IMR-90 (cell line): Measurements from ENCODE around the gene SLC16A14. TPM values are rescaled to one million over a fixed set of nuclear protein-coding genes. Genes with fewer than 3 reads are reported as not detected.

Experiments
- ATAC-seq: fragments of 200-7000 bp; cut with Tn5 transposase; 2 replicates; pipeline ENCODE4 v1.9.1; 2020; ENCODE audit warnings: low read depth, mild to moderate bottlenecking, moderate library complexity
- BruUV-seq: library from RNA; stranded (reverse); fragments of 400-500 nt; replicated peaks from 2 replicates; lab custom pipeline; 2021; lab: Mats Ljungman, UMichigan
- CTCF ChIA-PET: fragments of 300-600 bp; formaldehyde crosslinking; extraction: SDS; loops from one replicate; lab custom pipeline; 2021; ENCODE audit warnings: antibody characterized with exemption; lab: Yijun Ruan, JAX
- POLR2A ChIA-PET: fragments of 300-600 bp; sonication (Branson Sonifier 250); formaldehyde crosslinking; loops from one replicate; lab custom pipeline; 2022; ENCODE audit warnings: antibody characterized with exemption; ENCODE audit not compliant: unreplicated experiment; lab: Charles Lee
- DNase-seq: peaks from one replicate; pipeline ENCODE4 v3.0.0; 2013
- H2AFZ ChIP-seq: replicated peaks from 2 replicates; pipeline ENCODE3; 2013; ENCODE audit warnings: low read length, mild to moderate bottlenecking; ENCODE audit not compliant: poor library complexity
- H2AK5ac ChIP-seq: 2 replicates; pipeline ENCODE4 v1.6.1; 2013; ENCODE audit warnings: low read depth, low read length, inconsistent platforms
- H2AK9ac ChIP-seq: replicated peaks from 2 replicates; pipeline ENCODE3; 2013; ENCODE audit warnings: mild to moderate bottlenecking, low read depth, low read length, moderate library complexity; ENCODE audit not compliant: poor library complexity
- H2BK120ac ChIP-seq: 2 replicates; pipeline ENCODE4 v1.6.1; 2013; ENCODE audit warnings: low read depth, low read length, inconsistent platforms
- H2BK15ac ChIP-seq: 3 replicates; pipeline ENCODE4 v1.6.1; 2013; ENCODE audit warnings: low read depth, low read length, inconsistent platforms
- H2BK20ac ChIP-seq: 2 replicates; pipeline ENCODE4 v1.6.1; 2013; ENCODE audit warnings: low read depth, mild to moderate bottlenecking, inconsistent platforms, low read length, moderate library complexity
- H2BK5ac ChIP-seq: 2 replicates; pipeline ENCODE4 v1.6.1; 2013; ENCODE audit warnings: mild to moderate bottlenecking, low read depth, low read length, inconsistent platforms; ENCODE audit not compliant: poor library complexity, severe bottlenecking
- H3K14ac ChIP-seq: replicated peaks from 2 replicates; pipeline ENCODE4 v1.6.1; 2013; ENCODE audit warnings: low read depth, low read length, inconsistent platforms
- H3K18ac ChIP-seq: 2 replicates; pipeline ENCODE4 v1.6.1; 2013; ENCODE audit warnings: low read depth, low read length, control low read depth
- H3K23ac ChIP-seq: 2 replicates; pipeline ENCODE4 v1.6.1; 2013; ENCODE audit warnings: low read depth, low read length, inconsistent platforms
- H3K27ac ChIP-seq: 2 replicates; pipeline ENCODE4 v1.5.1; 2013; ENCODE audit warnings: mild to moderate bottlenecking, control low read depth, low read length; ENCODE audit not compliant: insufficient read depth
- H3K27me3 ChIP-seq: 2 replicates; pipeline ENCODE4 v1.6.1; 2013; ENCODE audit warnings: low read length; ENCODE audit not compliant: control insufficient read depth, insufficient read depth
- H3K36me3 ChIP-seq: 2 replicates; pipeline ENCODE4 v1.6.1; 2013; ENCODE audit warnings: low read length, mixed read lengths; ENCODE audit not compliant: control insufficient read depth, insufficient read depth
- H3K4ac ChIP-seq: 2 replicates; pipeline ENCODE4 v1.6.1; 2013; ENCODE audit warnings: low read depth, low read length, inconsistent platforms
- H3K4me1 ChIP-seq: 2 replicates; pipeline ENCODE4 v1.6.1; 2013; ENCODE audit warnings: low read length, mixed read lengths; ENCODE audit not compliant: control insufficient read depth, insufficient read depth
- H3K4me2 ChIP-seq: 2 replicates; pipeline ENCODE4 v1.6.1; 2013; ENCODE audit warnings: low read depth, mild to moderate bottlenecking, control low read depth, low read length, moderate library complexity
- H3K4me3 ChIP-seq: 2 replicates; pipeline ENCODE4 v1.5.1; 2013; ENCODE audit warnings: low read depth, mild to moderate bottlenecking, control low read depth, low read length, moderate library complexity; ENCODE audit not compliant: insufficient read depth
- H3K56ac ChIP-seq: 2 replicates; pipeline ENCODE4 v1.6.1; 2013; ENCODE audit warnings: low read length, inconsistent platforms; ENCODE audit not compliant: insufficient read depth; ENCODE audit errors: extremely low read depth
- H3K79me1 ChIP-seq, 2 experiments: 2 replicates each; pipeline ENCODE4 v1.6.1; 2013; ENCODE audit warnings: low read length in 2 of 2, inconsistent platforms in 1 of 2, low read depth in 1 of 2
- H3K9ac ChIP-seq: 2 replicates; pipeline ENCODE4 v1.6.1; 2013; ENCODE audit warnings: low read depth, low read length, control low read depth
- H3K9me1 ChIP-seq: 2 replicates; pipeline ENCODE4 v1.6.1; 2013; ENCODE audit warnings: low read length, inconsistent platforms; ENCODE audit not compliant: insufficient read depth
- H3K9me3 ChIP-seq: 2 replicates; pipeline ENCODE4 v1.6.1; 2013; ENCODE audit warnings: low read length; ENCODE audit not compliant: control insufficient read depth, insufficient read depth
- H4K20me1 ChIP-seq: 2 replicates; pipeline ENCODE4 v1.6.1; 2013; ENCODE audit warnings: low read length, inconsistent platforms; ENCODE audit not compliant: insufficient read depth
- H4K5ac ChIP-seq: 2 replicates; pipeline ENCODE4 v1.6.1; 2013; ENCODE audit warnings: mild to moderate bottlenecking, low read depth, low read length, control low read depth
- H4K8ac ChIP-seq, 2 experiments: 2 replicates each; pipeline ENCODE4 v1.6.1; 2013; ENCODE audit warnings: low read depth in 2 of 2, low read length in 2 of 2, control low read depth in 1 of 2, inconsistent platforms in 1 of 2
- H4K91ac ChIP-seq: 2 replicates; pipeline ENCODE4 v1.6.1; 2013; ENCODE audit warnings: low read depth, low read length, inconsistent platforms; ENCODE audit not compliant: insufficient read depth
- BHLHE40 ChIP-seq: fragments of 150-350 bp; IDR thresholded peaks from 2 replicates; pipeline ENCODE4 v1.6.1; 2016; ENCODE audit warnings: mild to moderate bottlenecking, low read depth, low read length
- CEBPB ChIP-seq: IDR thresholded peaks from 2 replicates; pipeline ENCODE4 v1.6.1; 2012; ENCODE audit warnings: low read depth, low read length, improper control_type of control experiment
- CHD1 ChIP-seq: IDR thresholded peaks from 2 replicates; pipeline ENCODE4 v1.6.1; 2012; ENCODE audit warnings: low read depth, low read length, improper control_type of control experiment
- FOS ChIP-seq: fragments of 150-350 bp; IDR thresholded peaks from 2 replicates; pipeline ENCODE4 v1.6.1; 2016; ENCODE audit warnings: low read depth, low read length
- MAFK ChIP-seq: IDR thresholded peaks from 2 replicates; pipeline ENCODE4 v1.6.1; 2012; ENCODE audit warnings: low read depth, low read length, improper control_type of control experiment
- MAZ ChIP-seq: IDR thresholded peaks from 2 replicates; pipeline ENCODE4 v1.6.1; 2012; ENCODE audit warnings: low read depth, mild to moderate bottlenecking, low read length, improper control_type of control experiment, moderate library complexity, borderline replicate concordance
- MXI1 ChIP-seq: IDR thresholded peaks from 2 replicates; pipeline ENCODE4 v1.6.1; 2012; ENCODE audit warnings: low read depth, mild to moderate bottlenecking, low read length, moderate library complexity, borderline replicate concordance
- NFE2L2 ChIP-seq: fragments of 150-350 bp; IDR thresholded peaks from 2 replicates; pipeline ENCODE4 v1.6.1; 2016; ENCODE audit warnings: low read depth, mild to moderate bottlenecking, low read length
- POLR2A ChIP-seq: IDR thresholded peaks from 2 replicates; pipeline ENCODE4 v1.6.1; 2012; ENCODE audit warnings: mild to moderate bottlenecking, low read depth, low read length
- RAD21 ChIP-seq: IDR thresholded peaks from 2 replicates; pipeline ENCODE4 v1.6.1; 2012; ENCODE audit warnings: low read length, improper control_type of control experiment
- RCOR1 ChIP-seq: IDR thresholded peaks from 2 replicates; pipeline ENCODE4 v1.6.1; 2012; ENCODE audit warnings: mild to moderate bottlenecking, low read length, improper control_type of control experiment; ENCODE audit not compliant: insufficient replicate concordance
- RFX5 ChIP-seq: IDR thresholded peaks from 2 replicates; pipeline ENCODE4 v1.8.0; 2012; ENCODE audit warnings: low read depth, mild to moderate bottlenecking, low read length, moderate library complexity
- SMC3 ChIP-seq: fragments of 150-350 bp; IDR thresholded peaks from 2 replicates; pipeline ENCODE4 v1.6.1; 2016; ENCODE audit warnings: low read depth, mild to moderate bottlenecking, antibody characterized with exemption, low read length, moderate library complexity
- USF2 ChIP-seq: fragments of 150-350 bp; IDR thresholded peaks from 2 replicates; pipeline ENCODE4 v1.6.1; 2017; ENCODE audit warnings: mild to moderate bottlenecking, antibody characterized with exemption, low read length, low read depth
- WGBS, 2 experiments: methylation state at CpG; one replicate each; pipeline versions ENCODE4 v1.1.5 to v1.1.7; 2013; ENCODE audit warnings: missing lambda C conversion rate in 2 of 2; ENCODE audit not compliant: insufficient read length in 1 of 2; ENCODE audit errors: extremely low coverage in 2 of 2; 5-methylcytosine and 5-hydroxymethylcytosine counted together
- dilution Hi-C: fragments of 300-500 bp; cut with HindIII; formaldehyde crosslinking; loops from one replicate; pipeline ENCODE4 v1.14.3; 2018; ENCODE audit warnings: low sequenced_read_pairs; ENCODE audit not compliant: unreplicated experiment
- in situ Hi-C: fragments of 300-500 bp; cut with MboI; formaldehyde crosslinking; loops from 3 replicates; pipeline ENCODE4 v1.14.3; 2019; ENCODE audit warnings: low sequenced_read_pairs, inconsistent platforms, mixed read lengths
- intact Hi-C: fragments of 100-400 bp; cut with micrococcal nuclease; formaldehyde crosslinking; loops from 2 replicates; pipeline ENCODE4 v1.10.0; 2022
- polyA plus RNA-seq, 3 experiments: library from polyadenylated mRNA; depleted of rRNA; stranded (reverse); fragments of >200 nt; gene quantifications; 2 replicates each; pipeline ENCODE4 v1.2.3, GENCODE V29; 2012; ENCODE audit warnings: low replicate concordance in 1 of 3
- total RNA-seq: library from RNA; depleted of rRNA; stranded (reverse); fragments of >200 nt; gene quantifications from 2 replicates; pipeline ENCODE4 v1.2.3, GENCODE V29; 2012
- TF ChIP-seq, protein P1 (sequence below): fragments of 150-350 bp; IDR thresholded peaks from 2 replicates; pipeline ENCODE4 v1.6.1; 2016; ENCODE audit warnings: low read depth, mild to moderate bottlenecking, low read length, moderate library complexity, borderline replicate concordance
- TF ChIP-seq, protein P2 (sequence below): conservative IDR thresholded peaks from 2 replicates; pipeline ENCODE4 v1.5.1; 2012; ENCODE audit warnings: mild to moderate bottlenecking, low read depth, low read length, improper control_type of control experiment

Gene SLC16A14
- total and polyA plus RNA-seq, 2 of the 4 experiments (the other 2 are of a cell fraction), result 0.79 to 0.90 TPM

GRCh38 chr2:230008708-230009066 lies 60.0 kb downstream of the SLC16A14 start:
- Histone ChIP-seq H2AFZ (no peak overlapping the region), H4K5ac (no peak overlapping the region), H3K27ac (no peak overlapping the region), H2BK20ac (no peak overlapping the region), H3K14ac (no peak overlapping the region), H2AK5ac (no peak overlapping the region), H3K56ac (no peak overlapping the region), H3K23ac (no peak overlapping the region), H4K20me1 (no peaks in the 10 kb centered on the region; the same call in 1 of the 2 replicates), H3K36me3 (no peaks in the 10 kb centered on the region), H3K9me1 (peaks cover 16% of the 10 kb centered on the region), H2AK9ac (no peak overlapping the region), H2BK120ac (no peak overlapping the region), H3K79me1 (no peaks in the 10 kb centered on the region), H2BK15ac (no peak overlapping the region), H3K9ac (no peak overlapping the region), H3K9me3 (no peaks in the 10 kb centered on the region), H3K4me3 (no peak overlapping the region), H4K91ac (no peak overlapping the region), H3K18ac (no peak overlapping the region), H3K27me3 (no peaks in the 10 kb centered on the region), H4K8ac (no peak overlapping the region), H3K4me1 (peaks cover 15% of the 10 kb centered on the region), H3K4ac (no peak overlapping the region), H3K4me2 (no peak overlapping the region), H2BK5ac (no peak overlapping the region)
- in situ Hi-C loops, result loop anchor here (5.0 to 25.0 kb wide), 3 partner anchors 154 to 804 kb away; no protein-coding TSS in a partner anchor
- POLR2A ChIA-PET, result no interaction called here
- intact Hi-C loops, result loop anchor here (1.0 to 5.0 kb wide), 4 partner anchors 60 to 789 kb away; partner anchors contain the start of gene SLC16A14
- ATAC-seq, result no peak
- no TSS peak for BruUV-seq
- TF ChIP-seq BHLHE40 (no peak), NFE2L2 (no peak), FOS (no peak), MAZ (no peak), USF2 (no peak), POLR2A (no peak), CHD1 (no peak), RFX5 (no peak), RAD21 (no peak), CEBPB (no peak), RCOR1 (no peak), MAFK (no peak), SMC3 (no peak), MXI1 (no peak)
- TF ChIP-seq, protein P1, sequence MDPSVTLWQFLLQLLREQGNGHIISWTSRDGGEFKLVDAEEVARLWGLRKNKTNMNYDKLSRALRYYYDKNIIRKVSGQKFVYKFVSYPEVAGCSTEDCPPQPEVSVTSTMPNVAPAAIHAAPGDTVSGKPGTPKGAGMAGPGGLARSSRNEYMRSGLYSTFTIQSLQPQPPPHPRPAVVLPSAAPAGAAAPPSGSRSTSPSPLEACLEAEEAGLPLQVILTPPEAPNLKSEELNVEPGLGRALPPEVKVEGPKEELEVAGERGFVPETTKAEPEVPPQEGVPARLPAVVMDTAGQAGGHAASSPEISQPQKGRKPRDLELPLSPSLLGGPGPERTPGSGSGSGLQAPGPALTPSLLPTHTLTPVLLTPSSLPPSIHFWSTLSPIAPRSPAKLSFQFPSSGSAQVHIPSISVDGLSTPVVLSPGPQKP, result no peak
- TF ChIP-seq, protein P2, sequence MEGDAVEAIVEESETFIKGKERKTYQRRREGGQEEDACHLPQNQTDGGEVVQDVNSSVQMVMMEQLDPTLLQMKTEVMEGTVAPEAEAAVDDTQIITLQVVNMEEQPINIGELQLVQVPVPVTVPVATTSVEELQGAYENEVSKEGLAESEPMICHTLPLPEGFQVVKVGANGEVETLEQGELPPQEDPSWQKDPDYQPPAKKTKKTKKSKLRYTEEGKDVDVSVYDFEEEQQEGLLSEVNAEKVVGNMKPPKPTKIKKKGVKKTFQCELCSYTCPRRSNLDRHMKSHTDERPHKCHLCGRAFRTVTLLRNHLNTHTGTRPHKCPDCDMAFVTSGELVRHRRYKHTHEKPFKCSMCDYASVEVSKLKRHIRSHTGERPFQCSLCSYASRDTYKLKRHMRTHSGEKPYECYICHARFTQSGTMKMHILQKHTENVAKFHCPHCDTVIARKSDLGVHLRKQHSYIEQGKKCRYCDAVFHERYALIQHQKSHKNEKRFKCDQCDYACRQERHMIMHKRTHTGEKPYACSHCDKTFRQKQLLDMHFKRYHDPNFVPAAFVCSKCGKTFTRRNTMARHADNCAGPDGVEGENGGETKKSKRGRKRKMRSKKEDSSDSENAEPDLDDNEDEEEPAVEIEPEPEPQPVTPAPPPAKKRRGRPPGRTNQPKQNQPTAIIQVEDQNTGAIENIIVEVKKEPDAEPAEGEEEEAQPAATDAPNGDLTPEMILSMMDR, result no peak
- dilution Hi-C loops, result no loop called here
- WGBS, 2 experiments, result no CpG with 5 or more reads among the region's 1 CpG
- no peak for DNase-seq
- CTCF ChIA-PET, result interaction anchor here (0.7 to 2.7 kb wide), 9 partner anchors 9 to 304 kb away, joined by 3 to 19 read pairs (median 4); partner anchors contain the start of gene SLC16A14
